ENCODE data around the gene TMC7. TPM values are rescaled to one million over a fixed set of nuclear protein-coding genes. Genes with fewer than 3 reads are reported as not detected.

Gene TMC7
- total and polyA plus RNA-seq, 3 donors from 2014 or later: 9.8 to 33.0 (median 14.6) TPM

DNA sequence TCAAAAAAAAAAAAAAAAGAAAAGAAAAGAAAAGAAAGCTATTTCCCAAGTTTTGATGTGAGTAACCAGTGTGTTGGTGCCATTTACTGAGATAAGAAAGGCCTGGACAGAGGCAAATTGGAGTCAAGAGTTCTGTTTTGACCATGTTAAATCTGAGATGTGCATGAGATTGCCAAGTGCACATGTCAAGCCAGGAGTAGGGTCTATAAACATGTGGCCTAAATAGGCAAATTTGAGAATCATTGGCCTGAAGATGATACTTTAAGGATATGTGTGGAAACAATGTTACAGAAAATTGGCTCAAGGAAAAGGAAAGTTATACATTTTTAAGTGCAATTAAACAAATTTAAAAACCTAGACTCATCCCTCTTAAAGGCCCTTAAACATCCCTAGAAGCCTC lies 42.3 kb upstream of the TMC7 start:
- intact Hi-C loops (cut with DNase I; ENCODE audit: low total_unique reads): no loop called here
- DNase-seq: no peak
- Histone ChIP-seq H3K4me3 (no peak overlapping the region), H3K36me3 (ENCODE audit: low read depth, missing control alignments) (no peaks in the 10 kb centered on the region), H3K4me1 (no peaks in the 10 kb centered on the region), H3K27ac (no peak overlapping the region), H3K9me3 (no peaks in the 10 kb centered on the region), H3K27me3 (no peaks in the 10 kb centered on the region)
- TF ChIP-seq, protein P1, sequence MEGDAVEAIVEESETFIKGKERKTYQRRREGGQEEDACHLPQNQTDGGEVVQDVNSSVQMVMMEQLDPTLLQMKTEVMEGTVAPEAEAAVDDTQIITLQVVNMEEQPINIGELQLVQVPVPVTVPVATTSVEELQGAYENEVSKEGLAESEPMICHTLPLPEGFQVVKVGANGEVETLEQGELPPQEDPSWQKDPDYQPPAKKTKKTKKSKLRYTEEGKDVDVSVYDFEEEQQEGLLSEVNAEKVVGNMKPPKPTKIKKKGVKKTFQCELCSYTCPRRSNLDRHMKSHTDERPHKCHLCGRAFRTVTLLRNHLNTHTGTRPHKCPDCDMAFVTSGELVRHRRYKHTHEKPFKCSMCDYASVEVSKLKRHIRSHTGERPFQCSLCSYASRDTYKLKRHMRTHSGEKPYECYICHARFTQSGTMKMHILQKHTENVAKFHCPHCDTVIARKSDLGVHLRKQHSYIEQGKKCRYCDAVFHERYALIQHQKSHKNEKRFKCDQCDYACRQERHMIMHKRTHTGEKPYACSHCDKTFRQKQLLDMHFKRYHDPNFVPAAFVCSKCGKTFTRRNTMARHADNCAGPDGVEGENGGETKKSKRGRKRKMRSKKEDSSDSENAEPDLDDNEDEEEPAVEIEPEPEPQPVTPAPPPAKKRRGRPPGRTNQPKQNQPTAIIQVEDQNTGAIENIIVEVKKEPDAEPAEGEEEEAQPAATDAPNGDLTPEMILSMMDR (IDR thresholded peaks at IDR 0.05): no peak
- no peak for TF ChIP-seq POLR2A (IDR thresholded peaks at IDR 0.05)

DNA sequence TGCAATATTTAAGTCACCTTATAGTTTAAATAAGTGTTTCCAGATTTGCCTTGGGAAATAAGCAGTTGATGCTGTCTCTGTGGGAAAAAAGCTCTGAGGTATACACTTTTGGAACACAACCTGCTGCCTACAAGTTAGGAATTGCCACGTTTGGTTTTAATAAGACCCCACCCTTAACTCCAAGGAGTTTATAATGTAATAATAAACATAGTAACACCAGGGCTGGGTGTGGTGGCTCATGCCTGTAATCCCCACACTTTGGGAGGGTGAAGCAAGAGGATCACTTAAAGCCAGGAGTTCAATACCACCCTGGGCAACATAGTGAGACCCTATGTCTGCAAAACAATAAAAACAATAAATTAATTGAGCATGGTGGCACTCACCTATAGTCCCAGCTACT lies 41.7 kb upstream of the TMC7 start:
- no peaks in the 10 kb centered on the region for H3K9me3 ChIP-seq
- H3K36me3 ChIP-seq (ENCODE audit: low read depth, missing control alignments): no peaks in the 10 kb centered on the region
- TF ChIP-seq POLR2A (IDR thresholded peaks at IDR 0.05): no peak
- TF ChIP-seq, protein P1 (IDR thresholded peaks at IDR 0.05): no peak
- intact Hi-C loops (cut with DNase I; ENCODE audit: low total_unique reads): no loop called here
- no peaks in the 10 kb centered on the region for H3K4me1 ChIP-seq
- H3K27me3 ChIP-seq: no peaks in the 10 kb centered on the region
- no peak overlapping the region for H3K27ac ChIP-seq
- H3K4me3 ChIP-seq: no peak overlapping the region
- WGBS, 2 donors: 44 to 50% methylated on average over 1 of the region's 1 CpG
- no peak for DNase-seq

DNA sequence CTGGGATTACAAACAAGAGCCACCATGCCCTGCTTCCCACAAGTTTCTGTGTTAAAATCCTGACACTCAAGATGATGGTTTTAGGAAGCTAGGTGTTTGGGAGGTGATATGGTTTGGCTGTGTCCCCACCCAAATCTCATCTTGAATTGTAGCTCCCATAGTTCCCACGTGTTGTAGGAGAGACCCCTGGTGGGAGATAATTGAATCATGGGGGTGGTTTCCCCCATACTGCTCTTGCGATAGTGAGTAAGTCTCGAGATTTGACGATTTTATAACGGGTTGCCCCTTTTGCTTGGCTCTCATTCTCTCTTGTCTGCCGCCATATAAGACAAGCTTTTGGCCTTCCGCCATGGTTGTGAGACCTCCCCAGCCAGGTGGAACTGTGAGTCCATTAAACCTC lies 40.3 kb upstream of the TMC7 start:
- no peak for TF ChIP-seq POLR2A (IDR thresholded peaks at IDR 0.05)
- TF ChIP-seq, protein P1 (IDR thresholded peaks at IDR 0.05): no peak
- Histone ChIP-seq H3K36me3 (ENCODE audit: low read depth, missing control alignments) (no peaks in the 10 kb centered on the region), H3K4me3 (no peak overlapping the region), H3K27ac (no peak overlapping the region), H3K4me1 (no peaks in the 10 kb centered on the region), H3K9me3 (no peaks in the 10 kb centered on the region), H3K27me3 (no peaks in the 10 kb centered on the region)
- WGBS, 2 donors: 83 to 88% methylated on average over 7 of the region's 7 CpGs
- DNase-seq: no peak
- intact Hi-C loops (cut with DNase I; ENCODE audit: low total_unique reads): no loop called here

DNA sequence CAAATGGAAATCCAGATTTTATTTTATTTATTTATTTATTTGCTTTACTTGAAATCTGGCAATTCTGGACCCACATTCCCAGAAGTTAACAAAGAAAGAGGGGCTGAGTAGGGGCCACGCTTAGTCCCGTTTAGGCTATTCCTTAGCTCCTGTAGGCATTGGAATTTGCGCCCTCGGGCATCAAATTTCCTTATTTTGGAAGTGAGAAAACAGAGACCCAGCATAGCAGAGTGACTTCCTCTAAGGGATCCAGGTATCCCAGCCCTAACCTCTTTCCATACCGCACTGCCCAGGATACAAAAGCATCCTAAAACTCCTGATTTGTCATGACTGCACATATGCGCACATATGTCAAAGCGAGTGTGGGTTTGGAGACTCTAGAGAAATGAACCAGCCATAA lies 38.5 kb upstream of the TMC7 start:
- intact Hi-C loops (cut with DNase I; ENCODE audit: low total_unique reads): no loop called here
- H3K36me3 ChIP-seq (ENCODE audit: low read depth, missing control alignments): no peaks in the 10 kb centered on the region
- H3K9me3 ChIP-seq: no peaks in the 10 kb centered on the region
- TF ChIP-seq, protein P1 (IDR thresholded peaks at IDR 0.05): no peak
- no peak for TF ChIP-seq POLR2A (IDR thresholded peaks at IDR 0.05)
- H3K4me3 ChIP-seq: no peak overlapping the region
- no peaks in the 10 kb centered on the region for H3K4me1 ChIP-seq
- H3K27me3 ChIP-seq: no peaks in the 10 kb centered on the region
- H3K27ac ChIP-seq: no peak overlapping the region
- no peak for DNase-seq
- 81 to 86% methylated on average over 7 of the region's 7 CpGs for WGBS, 2 donors

DNA sequence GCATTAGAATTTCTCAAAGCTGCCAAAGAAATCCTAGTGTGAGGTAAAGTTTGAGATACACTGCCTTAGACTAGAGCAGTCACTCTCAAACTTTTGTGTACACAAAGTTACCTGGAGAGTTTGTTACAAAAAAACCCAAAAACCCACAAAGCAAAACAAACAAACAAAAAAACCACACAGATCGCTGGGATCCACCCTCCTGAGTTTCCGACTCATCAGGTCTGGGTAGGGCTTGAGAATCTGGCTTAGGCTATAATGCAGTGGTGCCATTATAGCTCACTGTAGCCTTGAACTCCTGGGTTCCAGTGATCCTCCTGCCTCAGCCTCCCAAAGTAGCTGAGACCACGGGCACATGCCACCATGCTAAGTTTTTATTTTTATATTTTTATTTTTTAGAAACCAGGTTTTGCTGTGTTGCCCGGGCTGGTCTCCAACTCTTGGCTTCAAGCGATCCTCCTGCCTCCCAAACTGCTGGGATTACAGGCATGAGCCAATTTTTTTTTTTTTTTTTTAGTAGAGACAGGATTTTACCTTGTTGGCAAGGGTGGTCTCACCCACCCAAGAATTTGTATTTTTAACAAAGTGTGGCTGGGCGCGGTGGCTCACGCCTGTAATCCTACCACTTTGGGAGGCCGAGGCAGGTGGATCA lies 35.2 kb upstream of the TMC7 start:
- H3K4me1 ChIP-seq: no peaks in the 10 kb centered on the region
- H3K36me3 ChIP-seq (ENCODE audit: low read depth, missing control alignments): no peaks in the 10 kb centered on the region
- no peak for DNase-seq
- no peaks in the 10 kb centered on the region for H3K27me3 ChIP-seq
- 89 to 90% methylated on average over 9 of the region's 9 CpGs for WGBS, 2 donors
- TF ChIP-seq POLR2A (IDR thresholded peaks at IDR 0.05): no peak
- TF ChIP-seq, protein P1 (IDR thresholded peaks at IDR 0.05): no peak
- intact Hi-C loops (cut with DNase I; ENCODE audit: low total_unique reads): no loop called here
- H3K9me3 ChIP-seq: no peaks in the 10 kb centered on the region
- no peak overlapping the region for H3K4me3 ChIP-seq
- H3K27ac ChIP-seq: no peak overlapping the region

Measured in testis (tissue), 3 donors.